Duodenal mucosa (tissue), 2 donors: ENCODE results near the gene PTPN4.

Experiments
- H3K27ac ChIP-seq: one replicate; pipeline ENCODE4 v1.7.0; 2013; ENCODE audit warnings: low read depth, low read length
- H3K27me3 ChIP-seq, 2 donors: one replicate each; pipeline ENCODE4 v1.7.0; 2013; ENCODE audit warnings: low read length in 2 of 2, control low read depth in 1 of 2; ENCODE audit not compliant: insufficient read depth in 2 of 2, control insufficient read depth in 1 of 2
- H3K36me3 ChIP-seq, 2 donors: one replicate each; pipeline ENCODE4 v1.7.0; 2013; ENCODE audit warnings: low read length in 2 of 2, control low read depth in 1 of 2; ENCODE audit not compliant: insufficient read depth in 2 of 2, control insufficient read depth in 1 of 2
- H3K4me1 ChIP-seq, 2 donors: one replicate each; pipeline ENCODE4 v1.7.0; 2013; ENCODE audit warnings: low read length in 2 of 2, control low read depth in 1 of 2; ENCODE audit not compliant: insufficient read depth in 2 of 2, control insufficient read depth in 1 of 2
- H3K4me3 ChIP-seq, 2 donors: one replicate each; pipeline ENCODE4 v1.7.0; 2013; ENCODE audit warnings: low read length in 2 of 2, low read depth in 1 of 2
- H3K9ac ChIP-seq, 2 donors: one replicate each; pipeline ENCODE4 v1.7.0; 2013; ENCODE audit warnings: low read length in 2 of 2, low read depth in 1 of 2
- H3K9me3 ChIP-seq, 2 donors: one replicate each; pipeline ENCODE4 v1.7.0; 2013; ENCODE audit warnings: low read length in 2 of 2, control low read depth in 1 of 2; ENCODE audit not compliant: control insufficient read depth in 1 of 2

Gene PTPN4

DNA sequence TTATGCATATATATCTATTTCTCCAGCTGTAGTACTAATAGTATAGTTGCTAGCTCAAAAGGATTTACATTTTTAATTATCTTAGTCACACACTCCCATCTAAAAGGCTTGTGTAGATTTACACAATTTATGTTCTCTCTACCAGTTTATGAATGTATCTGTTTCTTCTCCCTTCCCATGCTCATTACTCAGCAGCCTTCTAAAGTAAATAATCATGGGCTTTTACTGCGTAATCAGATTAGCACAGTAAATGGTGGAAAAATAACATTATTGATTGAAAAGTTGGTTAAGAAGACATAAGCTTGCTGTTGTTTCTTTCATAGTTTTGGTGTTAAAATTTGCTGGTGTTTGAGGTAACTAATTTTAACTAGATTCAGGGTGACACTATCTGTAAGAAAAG lies 81.8 kb downstream of the PTPN4 start:
- no peak overlapping the region for H3K9ac ChIP-seq
- H3K9me3 ChIP-seq: peaks cover 0 to 3% of the 10 kb centered on the region in 2 donors
- no peak overlapping the region for H3K4me3 ChIP-seq

GRCh38 chr2:119846021-119846420 lies 86.3 kb downstream of the PTPN4 start:
- H3K36me3 ChIP-seq: no peaks in the 10 kb centered on the region
- no peak overlapping the region for H3K4me3 ChIP-seq
- no peak overlapping the region for H3K9ac ChIP-seq
- no peak overlapping the region for H3K27ac ChIP-seq
- H3K9me3 ChIP-seq: peaks cover under 1 to 7% of the 10 kb centered on the region in 2 donors
- H3K27me3 ChIP-seq: no peaks in the 10 kb centered on the region
- no peaks in the 10 kb centered on the region for H3K4me1 ChIP-seq

More for the DNA sequence above, 81.8 kb downstream of the PTPN4 start:
- H3K27me3 ChIP-seq: no peaks in the 10 kb centered on the region
- no peaks in the 10 kb centered on the region for H3K36me3 ChIP-seq
- peaks cover 0 to 4% of the 10 kb centered on the region in 2 donors for H3K4me1 ChIP-seq
- no peak overlapping the region for H3K27ac ChIP-seq

DNA sequence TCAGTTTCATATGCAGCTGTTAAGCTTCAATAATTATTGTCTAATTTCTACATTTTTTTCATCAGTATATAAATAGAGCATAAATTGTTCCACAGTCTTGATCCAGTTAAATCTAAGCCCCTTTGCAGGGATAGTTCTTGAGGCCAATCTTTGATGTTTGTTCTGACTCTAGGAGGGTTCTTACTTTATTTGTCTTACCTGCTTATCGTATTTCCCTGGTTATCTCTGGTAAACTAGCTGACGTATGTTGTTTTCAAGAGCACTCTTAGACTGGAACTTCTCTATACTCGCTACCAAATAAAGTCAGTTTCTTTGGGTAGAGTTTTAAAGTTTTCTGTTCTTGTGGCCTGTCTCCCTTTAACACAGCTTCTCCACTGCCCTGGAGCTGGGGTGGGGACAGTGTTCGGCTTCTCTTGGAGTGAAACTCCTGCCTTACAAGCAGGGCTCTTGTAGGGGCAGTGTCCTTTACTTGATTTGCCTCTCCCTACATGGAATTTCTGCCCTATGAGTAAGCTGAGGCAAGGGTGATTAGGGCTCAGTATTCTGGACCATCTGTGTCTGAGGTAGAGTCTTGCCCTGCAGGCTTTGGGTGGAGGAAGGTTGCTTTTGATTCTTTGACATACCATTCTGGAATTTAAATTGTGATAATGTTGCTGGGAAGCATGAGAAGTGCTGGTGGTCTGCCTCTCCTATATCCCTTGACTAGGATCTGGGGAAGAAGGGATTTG lies 90.3 kb downstream of the PTPN4 start:
- H3K9me3 ChIP-seq: peaks cover 14 to 28% of the 10 kb centered on the region in 2 donors
- H3K27ac ChIP-seq: no peak overlapping the region
- H3K36me3 ChIP-seq: no peaks in the 10 kb centered on the region
- no peaks in the 10 kb centered on the region for H3K4me1 ChIP-seq
- H3K27me3 ChIP-seq: no peaks in the 10 kb centered on the region
- H3K9ac ChIP-seq: no peak overlapping the region
- H3K4me3 ChIP-seq: no peak overlapping the region

- Histone ChIP-seq H3K4me1 (peaks cover 0 to 6% of the 10 kb centered on the region in 2 donors), H3K9me3 (peaks cover 14 to 24% of the 10 kb centered on the region in 2 donors), H3K27me3 (no peaks in the 10 kb centered on the region)
Measured at GRCh38 chr2:119852214-119852613, 92.5 kb downstream of the PTPN4 start.

GRCh38 chr2:119853777-119854399 lies 94.2 kb downstream of the PTPN4 start:
- H3K36me3 ChIP-seq: no peaks in the 10 kb centered on the region

More at GRCh38 chr2:119852214-119852613, 92.5 kb downstream of the PTPN4 start:
- Histone ChIP-seq H3K4me3 (no peak overlapping the region), H3K27ac (no peak overlapping the region), H3K36me3 (no peaks in the 10 kb centered on the region), H3K9ac (no peak overlapping the region)

GRCh38 chr2:119856469-119856901 lies 96.8 kb downstream of the PTPN4 start:
- Histone ChIP-seq H3K9ac (no peak overlapping the region), H3K4me3 (no peak overlapping the region), H3K4me1 (peaks cover 0 to 6% of the 10 kb centered on the region in 2 donors), H3K27me3 (no peaks in the 10 kb centered on the region), H3K27ac (no peak overlapping the region), H3K9me3 (peaks cover 8 to 16% of the 10 kb centered on the region in 2 donors), H3K36me3 (no peaks in the 10 kb centered on the region)

More at GRCh38 chr2:119853777-119854399, 94.2 kb downstream of the PTPN4 start:
- Histone ChIP-seq H3K4me3 (no peak overlapping the region), H3K4me1 (peaks cover 0 to 6% of the 10 kb centered on the region in 2 donors), H3K27me3 (no peaks in the 10 kb centered on the region), H3K27ac (no peak overlapping the region), H3K9me3 (peaks cover 14 to 24% of the 10 kb centered on the region in 2 donors), H3K9ac (no peak overlapping the region)

- H3K36me3 ChIP-seq: no peaks in the 10 kb centered on the region
- H3K4me1 ChIP-seq: peaks cover 0 to 6% of the 10 kb centered on the region in 2 donors
- H3K4me3 ChIP-seq: no peak overlapping the region
- H3K9me3 ChIP-seq: peaks cover 0 to 4% of the 10 kb centered on the region in 2 donors
- H3K9ac ChIP-seq: no peak overlapping the region
- no peaks in the 10 kb centered on the region for H3K27me3 ChIP-seq
- H3K27ac ChIP-seq: no peak overlapping the region
Measured at GRCh38 chr2:119857742-119858141, 98.0 kb downstream of the PTPN4 start.

- H3K36me3 ChIP-seq: peaks cover 0 to 3% of the 10 kb centered on the region in 2 donors
- peaks cover 0 to 6% of the 10 kb centered on the region in 2 donors for H3K4me1 ChIP-seq
Measured at GRCh38 chr2:119859528-119859927, 99.8 kb downstream of the PTPN4 start.

DNA sequence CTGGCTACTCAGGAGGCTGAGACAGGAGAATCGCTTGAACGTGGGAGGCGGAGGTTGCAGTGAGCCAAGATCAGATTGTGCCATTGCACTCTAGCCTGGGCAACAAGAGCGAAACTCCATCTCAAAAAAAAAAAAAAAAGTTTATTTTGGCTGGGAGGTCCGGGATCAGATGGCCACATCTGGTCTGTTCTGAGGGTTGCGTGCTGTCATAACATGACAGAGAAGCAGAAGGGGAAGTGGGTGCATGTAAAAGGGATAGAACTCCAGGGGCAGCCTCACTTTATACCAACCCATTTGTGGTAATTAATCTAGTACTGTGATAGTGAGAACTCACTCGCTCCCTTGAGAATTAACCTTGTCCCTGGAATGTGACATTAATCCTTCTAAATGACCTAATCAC lies 101.2 kb downstream of the PTPN4 start:
- Histone ChIP-seq H3K27ac (no peak overlapping the region), H3K4me1 (peaks cover 0 to 6% of the 10 kb centered on the region in 2 donors), H3K9me3 (no peaks in the 10 kb centered on the region), H3K36me3 (peaks cover 0 to 3% of the 10 kb centered on the region in 2 donors), H3K9ac (no peak overlapping the region), H3K27me3 (no peaks in the 10 kb centered on the region), H3K4me3 (no peak overlapping the region)

More at GRCh38 chr2:119859528-119859927, 99.8 kb downstream of the PTPN4 start:
- Histone ChIP-seq H3K27me3 (no peaks in the 10 kb centered on the region), H3K27ac (no peak overlapping the region), H3K9ac (no peak overlapping the region), H3K9me3 (no peaks in the 10 kb centered on the region), H3K4me3 (no peak overlapping the region)

GRCh38 chr2:119862127-119862889 lies 102.6 kb downstream of the PTPN4 start:
- Histone ChIP-seq H3K4me3 (no peak overlapping the region), H3K27ac (no peak overlapping the region), H3K4me1 (no peaks in the 10 kb centered on the region), H3K9me3 (no peaks in the 10 kb centered on the region), H3K36me3 (peaks cover 0 to 3% of the 10 kb centered on the region in 2 donors), H3K9ac (no peak overlapping the region), H3K27me3 (no peaks in the 10 kb centered on the region)
